ENCODE data around the gene EHD3. TPM values are rescaled to one million over a fixed set of nuclear protein-coding genes. Genes with fewer than 3 reads are reported as not detected.

EHD3 gene
- total and polyA plus RNA-seq, 10 of the 15 experiments (the other 5 are each of a cell fraction or from before 2014, with no cell fraction given) = 1.1 to 10.9 (median 8.2) TPM

- no peaks in the 10 kb centered on the region for H3K36me3 ChIP-seq (ENCODE audit: control insufficient read depth in 2 of 2, insufficient read depth in 2 of 2, low read length in 1 of 2)
- no peak overlapping the region for H3K9ac ChIP-seq (ENCODE audit: control insufficient read depth, insufficient read depth, low read length)
- 0% methylated on average over 2 of the region's 2 CpGs for WGBS (ENCODE audit: insufficient coverage, insufficient replicate concordance, low lambda C conversion rate, missing lambda C conversion rate)
- peaks cover 4% of the 10 kb centered on the region; the same call in 1 of the 2 replicates for H3K4me1 ChIP-seq (ENCODE audit: control insufficient read depth, insufficient read depth, low read length)
- H3K27ac ChIP-seq (ENCODE audit: control insufficient read depth, insufficient read depth) = no peak overlapping the region
- FAIRE-seq (no peak), ATAC-seq (peak; percentile 83), DNase-seq (ENCODE audit: low read depth, low spot score) (no peak)
- RAD21 ChIA-PET (ENCODE audit: unreplicated experiment) = interaction anchor here (0.8 to 1.9 kb wide), 6 partner anchors 9 to 125 kb away, joined by 3 to 6 read pairs (median 4); partner anchors contain the start of gene EHD3
- SMC1A ChIA-PET (ENCODE audit: uncharacterized antibody, unreplicated experiment) = interaction anchor here (0.8 to 3.2 kb wide), 10 partner anchors 9 to 126 kb away, joined by 3 to 13 read pairs (median 4); partner anchors contain the start of genes CAPN14 and EHD3
- no peaks in the 10 kb centered on the region for H4K20me1 ChIP-seq (ENCODE audit: control insufficient read depth, insufficient read depth)
- POLR2A ChIA-PET = interaction anchor here (0.9 to 1.4 kb wide), 3 partner anchors 9 to 45 kb away, joined by 3 to 4 read pairs (median 3); partner anchors contain the start of gene CAPN14
- H3K79me2 ChIP-seq (ENCODE audit: control insufficient read depth, insufficient read depth, low read length) = no peaks in the 10 kb centered on the region
- CTCF ChIA-PET = interaction anchor here (0.7 to 4.2 kb wide), 6 partner anchors 9 to 125 kb away, joined by 3 to 25 read pairs (median 4); partner anchors contain the start of gene CAPN14
- no peak overlapping the region for H2AFZ ChIP-seq (ENCODE audit: control insufficient read depth, low read depth, low read length)
- in situ Hi-C loops (cut with MboI) (no loop called here), intact Hi-C loops (cut with micrococcal nuclease; ENCODE audit: unreplicated experiment) (no loop called here)
- H3K9me3 ChIP-seq (replicated peaks; ENCODE audit: control insufficient read depth, insufficient read depth, low read length) = no peaks in the 10 kb centered on the region
- no peak overlapping the region for H3K4me2 ChIP-seq (ENCODE audit: control insufficient read depth, insufficient read depth)
- H3K27me3 ChIP-seq (replicated peaks in 1 of 2; ENCODE audit: control insufficient read depth in 2 of 2, insufficient read depth in 2 of 2, low read length in 1 of 2) = no peaks in the 10 kb centered on the region
- H3K4me3 ChIP-seq = no peak overlapping the region
- BruUV-seq (replicated peaks) = no TSS peak
- no peak for TF ChIP-seq BCL3 (IDR thresholded peaks at IDR 0.05; ENCODE audit: borderline replicate concordance, insufficient read depth, low read depth, low read length, poor library complexity, severe bottlenecking)
- no peak for TF ChIP-seq CREB1 (IDR thresholded peaks at IDR 0.05; ENCODE audit: low read depth)
- TF ChIP-seq ZNF687 (IDR thresholded peaks at IDR 0.05) = no peak
- peak; percentile 25 for TF ChIP-seq SKIL (IDR thresholded peaks at IDR 0.05; ENCODE audit: low read depth, poor library complexity, severe bottlenecking)
- no peak for TF ChIP-seq JUND (IDR thresholded peaks at IDR 0.05; ENCODE audit: low read depth, low read length)
- no peak for TF ChIP-seq E2F8 (IDR thresholded peaks at IDR 0.05; ENCODE audit: low read depth, partially characterized antibody)
- TF ChIP-seq ZNF384 (IDR thresholded peaks at IDR 0.05; ENCODE audit: borderline replicate concordance, low read depth, low read length) = peak; percentile 10; the same call in 1 of the 2 replicates
- TF ChIP-seq SPI1 (IDR thresholded peaks at IDR 0.05; ENCODE audit: borderline replicate concordance, insufficient read depth, low read depth, low read length) = no peak
- TF ChIP-seq GATAD2B (conservative IDR thresholded peaks at IDR 0.05; ENCODE audit: low read depth) = no peak
- 0 out of 2 replicates have a peak, but pooled peaks have one; percentile 11 for TF ChIP-seq IKZF1 (conservative IDR thresholded peaks at IDR 0.05)
- TF ChIP-seq ZBED1 (IDR thresholded peaks at IDR 0.05; ENCODE audit: borderline replicate concordance) = no peak
- no peak for TF ChIP-seq CHD1 (IDR thresholded peaks at IDR 0.05; ENCODE audit: low read depth, low read length)
Measured at GRCh38 chr2:31207790-31208189, 26.2 kb upstream of the EHD3 start.
